HCT116 (cell line): Measurements from ENCODE around the gene TSPAN10. TPM values are rescaled to one million over a fixed set of nuclear protein-coding genes. Genes with fewer than 3 reads are reported as not detected.
"Not testable (repeated sequence)": the region's sequence is repeated elsewhere in the genome, so short reads cannot be mapped to it uniquely, and the experiment has no call there.

ENCODE experiments used
- ATAC-seq: fragments of 200-7000 bp; cut with Tn5 transposase; 2 replicates; pipeline ENCODE4 v1.9.1; 2020; ENCODE audit warnings: mild to moderate bottlenecking, moderate library complexity
- BruUV-seq: library from RNA; stranded (reverse); fragments of 400-500 nt; replicated peaks from 2 replicates; lab custom pipeline; 2021; lab: Mats Ljungman, UMichigan
- CTCF ChIA-PET: fragments of 300-600 bp; sonication (Branson Sonifier 250); formaldehyde crosslinking; loops from one replicate; lab custom pipeline; 2021; ENCODE audit warnings: antibody characterized with exemption; lab: Charles Lee
- POLR2A ChIA-PET: fragments of 300-600, 350-600 bp; sonication (Branson Sonifier 250); formaldehyde crosslinking; loops from one replicate; lab custom pipeline; 2021; ENCODE audit warnings: antibody characterized with exemption; lab: Charles Lee
- RAD21 ChIA-PET, 2 experiments: fragments of 300-600 bp; sonication (Branson Sonifier 250); formaldehyde crosslinking; loops; one replicate each; lab custom pipeline; 2023; ENCODE audit warnings: low total read pairs in 2 of 2; ENCODE audit not compliant: uncharacterized antibody in 2 of 2, unreplicated experiment in 2 of 2, low non-redundant PET in 1 of 2; lab: Charles Lee
- DNase-seq: peaks from one replicate; pipeline ENCODE4 v3.0.0-alpha.2; 2010; ENCODE audit warnings: low read depth, low spot score
- H2AFZ ChIP-seq: fragments of 200-600 bp; shearing (Covaris generic), sonication (generic); 2 replicates; pipeline ENCODE4 v1.6.1; 2017; ENCODE audit warnings: low read depth, mixed run types, mixed read lengths, antibody characterized with exemption, low read length; ENCODE audit not compliant: poor library complexity, severe bottlenecking
- H3K27ac ChIP-seq: 2 replicates; pipeline ENCODE4 v1.5.1; 2012; ENCODE audit warnings: low read depth, low read length
- H3K27me3 ChIP-seq: fragments of 200-600 bp; sonication (generic); 2 replicates; pipeline ENCODE4 v1.6.1; 2016; ENCODE audit warnings: mixed run types, low read length, mixed read lengths; ENCODE audit not compliant: insufficient read depth
- H3K36me3 ChIP-seq, 2 experiments: fragments of 200-500 bp in 1 of 2; fragments of 200-600 bp in 1 of 2; sonication (Bioruptor generic) in 1 of 2; sonication (generic) in 1 of 2; 2 replicates each; pipeline versions ENCODE4 v1.5.1 to v1.6.1; 2014 to 2016; ENCODE audit warnings: low read length in 2 of 2, inconsistent platforms in 1 of 2, mixed read lengths in 1 of 2, mixed run types in 1 of 2; ENCODE audit not compliant: insufficient read depth in 2 of 2, control insufficient read depth in 1 of 2
- H3K4me1 ChIP-seq, 2 experiments: fragments of 200-600 bp in 1 of 2; sonication (generic) in 1 of 2; 2 replicates each; pipeline versions ENCODE4 v1.5.1 to v1.6.1; 2012 to 2017; ENCODE audit warnings: low read length in 2 of 2, inconsistent platforms in 1 of 2, mild to moderate bottlenecking in 1 of 2, mixed read lengths in 1 of 2, mixed run types in 1 of 2, moderate library complexity in 1 of 2; ENCODE audit not compliant: insufficient read depth in 2 of 2, control insufficient read depth in 1 of 2
- H3K4me2 ChIP-seq: fragments of 200-600 bp; sonication (generic); 2 replicates; pipeline ENCODE4 v1.6.1; 2017; ENCODE audit warnings: mixed run types, low read length, mixed read lengths
- H3K4me3 ChIP-seq, 2 experiments: fragments of 200-600 bp in 1 of 2; sonication (generic) in 1 of 2; replicated peaks in 1 of 2; 2 replicates each; pipeline ENCODE4 v1.5.1; 2011 to 2016; ENCODE audit warnings: low read length in 2 of 2, control low read depth in 1 of 2, low read depth in 1 of 2, mild to moderate bottlenecking in 1 of 2, mixed read lengths in 1 of 2, mixed run types in 1 of 2
- H3K79me2 ChIP-seq: fragments of 200-600 bp; sonication (generic); 2 replicates; pipeline ENCODE4 v1.6.1; 2017; ENCODE audit warnings: mild to moderate bottlenecking, mixed run types, low read length, moderate library complexity, mixed read lengths; ENCODE audit not compliant: insufficient read depth
- H3K9ac ChIP-seq: fragments of 200-600 bp; sonication (generic); 2 replicates; pipeline ENCODE4 v1.6.1; 2016; ENCODE audit warnings: low read length, mixed read lengths
- H3K9me2 ChIP-seq: fragments of 200-600 bp; sonication (generic), shearing (Covaris generic); 2 replicates; pipeline ENCODE4 v1.6.1; 2017; ENCODE audit warnings: mixed run types, mild to moderate bottlenecking, moderate library complexity; ENCODE audit not compliant: insufficient read depth
- H3K9me3 ChIP-seq, 2 experiments: fragments of 200-500 bp in 1 of 2; fragments of 200-600 bp in 1 of 2; sonication (Bioruptor generic) in 1 of 2; sonication (generic) in 1 of 2; 2 replicates each; pipeline ENCODE4 v1.6.1; 2014 to 2017; ENCODE audit warnings: low read length in 2 of 2, mixed read lengths in 2 of 2, inconsistent platforms in 1 of 2, low read depth in 1 of 2, mild to moderate bottlenecking in 1 of 2, mixed run types in 1 of 2, moderate library complexity in 1 of 2; ENCODE audit not compliant: control insufficient read depth in 1 of 2, insufficient read depth in 1 of 2
- H4K20me1 ChIP-seq: fragments of 200-600 bp; sonication (generic), shearing (Covaris generic); 2 replicates; pipeline ENCODE4 v1.6.1; 2017; ENCODE audit warnings: mixed run types, mild to moderate bottlenecking, moderate library complexity; ENCODE audit not compliant: insufficient read depth
- CTCF ChIP-seq, 3 experiments: fragments of 200-600 bp in 1 of 3; sonication (generic) in 1 of 3; IDR thresholded peaks in 2 of 3; conservative IDR thresholded peaks in 1 of 3; 2 replicates each; pipeline ENCODE4 v1.5.1; 2012 to 2017; ENCODE audit warnings: low read depth in 2 of 3, low read length in 2 of 3, antibody characterized with exemption in 1 of 3, borderline replicate concordance in 1 of 3, control low read depth in 1 of 3, mild to moderate bottlenecking in 1 of 3, mixed read lengths in 1 of 3, mixed run types in 1 of 3, moderate library complexity in 1 of 3; ENCODE audit not compliant: insufficient read depth in 1 of 3
- POLR2AphosphoS5 ChIP-seq: IDR thresholded peaks from 2 replicates; pipeline ENCODE4 v1.6.1; 2011; ENCODE audit warnings: mild to moderate bottlenecking, low read depth, low read length, moderate library complexity
- RAD21 ChIP-seq: IDR thresholded peaks from 2 replicates; pipeline ENCODE4 v1.6.1; 2012; ENCODE audit warnings: low read depth, mild to moderate bottlenecking
- intact Hi-C: fragments of 100-400 bp; cut with micrococcal nuclease; formaldehyde crosslinking; loops from 2 replicates; pipeline ENCODE4 v1.10.0; 2022
- total RNA-seq: library from RNA; stranded (reverse); gene quantifications from one replicate; pipeline ENCODE4 v1.2.1, GENCODE V29; 2021; ENCODE audit not compliant: unreplicated experiment

The TSPAN10 gene
- total RNA-seq, 1 experiment from 2014 or later: 2.3 TPM

GRCh38 chr17:81673561-81674258 lies 36.7 kb downstream of the TSPAN10 start:
- no TSS peak for BruUV-seq
- ChIA-PET CTCF (interaction anchor here (0.6 to 2.1 kb wide), 2 partner anchors 10 to 353 kb away, joined by 3 to 8 read pairs; partner anchors contain the start of genes ARL16 and HGS), RAD21 (no interaction called here), POLR2A (no interaction called here)
- DNase-seq (no peak), ATAC-seq (no peak)
- no peaks in the 10 kb centered on the region for H3K4me1 ChIP-seq
- no peak for TF ChIP-seq RAD21
- TF ChIP-seq POLR2AphosphoS5: 0 out of 2 replicates have a peak, but pooled peaks have one; percentile 15
- H4K20me1 ChIP-seq: no peaks in the 10 kb centered on the region
- H3K27ac ChIP-seq: no peak overlapping the region
- H3K9ac ChIP-seq: no peak overlapping the region
- no peaks in the 10 kb centered on the region for H3K9me2 ChIP-seq
- no peaks in the 10 kb centered on the region for H3K9me3 ChIP-seq
- peaks cover 34 to 51% of the 10 kb centered on the region in 2 experiments for H3K36me3 ChIP-seq
- H3K79me2 ChIP-seq: peaks cover 40% of the 10 kb centered on the region
- intact Hi-C loops: no loop called here
- H2AFZ ChIP-seq: no peak overlapping the region
- no peaks in the 10 kb centered on the region for H3K27me3 ChIP-seq
- H3K4me2 ChIP-seq: no peak overlapping the region
- no peak overlapping the region for H3K4me3 ChIP-seq

- ChIA-PET POLR2A (interaction anchor here (1.2 to 1.4 kb wide), 2 partner anchors 8 to 9 kb away, joined by 5 to 9 read pairs; partner anchors contain the start of genes ARL16, CCDC137, HGS and OXLD1), CTCF (interaction anchor here (0.6 to 2.1 kb wide), 8 partner anchors 8 to 347 kb away, joined by 3 to 8 read pairs (median 3); partner anchors contain the start of genes ARL16, CENPX, HGS and LRRC45), RAD21 (interaction anchor here (0.6 to 1.0 kb wide), 3 partner anchors 8 to 119 kb away, joined by 3 to 5 read pairs (median 3); partner anchors contain the start of genes ARL16 (in 1 of the 2) and HGS (in 1 of the 2))
- BruUV-seq, H3K4me3 ChIP-seq, H2AFZ ChIP-seq, intact Hi-C loops, H4K20me1 ChIP-seq, H3K27ac ChIP-seq, H3K27me3 ChIP-seq, H3K9me3 ChIP-seq, H3K4me2 ChIP-seq, H3K9me2 ChIP-seq, DNase-seq, H3K9ac ChIP-seq, H3K4me1 ChIP-seq: not testable (repeated sequence)
- peaks cover 22 to 34% of the 10 kb centered on the region in 2 experiments for H3K36me3 ChIP-seq
- TF ChIP-seq CTCF (IDR thresholded peaks at IDR 0.05 in 2 of 3, conservative IDR thresholded peaks at IDR 0.05 in 1 of 3; ENCODE audit: borderline replicate concordance in 1 of 3, insufficient read depth in 1 of 3, low read depth in 2 of 3, low read length in 2 of 3): peak in 2 of 3 experiments; percentile 51 to 60; a peak in 4 of 6 replicates
- peaks cover 21% of the 10 kb centered on the region; the same call in 1 of the 2 replicates for H3K79me2 ChIP-seq
- peak; percentile 28; the same call in 1 of the 2 replicates for ATAC-seq
Measured at GRCh38 chr17:81675515-81676221, 38.7 kb downstream of the TSPAN10 start.
